ENCODE data around the gene POLDIP2. TPM values are rescaled to one million over a fixed set of nuclear protein-coding genes. Genes with fewer than 3 reads are reported as not detected.

POLDIP2 gene
- total and polyA plus RNA-seq, 10 of the 15 experiments (the other 5 are each of a cell fraction or from before 2014, with no cell fraction given): 22.8 to 196 (median 121) TPM

GRCh38 chr17:28363776-28364650, 6.7 kb upstream of the POLDIP2 start (continued):
- TF ChIP-seq IRF4 (IDR thresholded peaks at IDR 0.05; ENCODE audit: low read depth, low read length): no peak
- TF ChIP-seq RAD51 (IDR thresholded peaks at IDR 0.05): no peak

DNA sequence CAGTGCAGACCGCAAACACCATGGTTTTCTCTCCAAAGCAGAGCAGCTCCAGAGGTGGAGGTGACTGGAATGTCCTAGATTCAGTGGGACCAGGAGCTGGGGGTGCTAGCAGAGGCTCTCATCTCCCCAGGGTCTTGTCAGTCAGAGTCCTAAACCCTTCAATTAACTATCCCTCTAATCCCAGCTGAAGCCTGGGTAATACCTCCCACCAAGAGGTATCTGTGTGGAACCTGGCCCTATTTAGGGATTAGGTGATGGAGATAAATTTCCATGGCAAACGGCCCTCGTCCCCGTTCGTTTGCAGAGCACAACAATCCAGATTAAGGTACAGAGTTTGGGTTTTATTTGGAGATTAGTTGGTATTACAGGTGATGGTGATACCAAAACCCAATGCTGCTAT, 5.9 kb upstream of the POLDIP2 start:
- 99% methylated on average over 5 of the region's 5 CpGs for WGBS (ENCODE audit: insufficient coverage, insufficient replicate concordance, low lambda C conversion rate, missing lambda C conversion rate)
- RAD21 ChIA-PET (ENCODE audit: unreplicated experiment): no interaction called here
- ATAC-seq: no peak
- DNase-seq (ENCODE audit: low read depth, low spot score): no peak
- FAIRE-seq: no peak
- in situ Hi-C loops (cut with MboI) (no loop called here), intact Hi-C loops (cut with micrococcal nuclease; ENCODE audit: unreplicated experiment) (no loop called here)
- BruUV-seq (replicated peaks): no TSS peak
- no peak overlapping the region for H3K9ac ChIP-seq (ENCODE audit: control insufficient read depth, insufficient read depth, low read length)
- H2AFZ ChIP-seq (ENCODE audit: control insufficient read depth, low read depth, low read length): no peak overlapping the region
- POLR2A ChIA-PET: no interaction called here
- H3K79me2 ChIP-seq (ENCODE audit: control insufficient read depth, insufficient read depth, low read length): peaks cover 4% of the 10 kb centered on the region
- H3K9me3 ChIP-seq (replicated peaks; ENCODE audit: control insufficient read depth, insufficient read depth, low read length): no peaks in the 10 kb centered on the region
- CTCF ChIA-PET: interaction anchor here (1.4 kb wide), 1 partner anchor 53 kb away, joined by 5 read pairs; no protein-coding TSS in a partner anchor
- no peak for TF ChIP-seq CBFB (IDR thresholded peaks at IDR 0.05; ENCODE audit: low read depth)
- no peak for TF ChIP-seq SUZ12 (IDR thresholded peaks at IDR 0.05; ENCODE audit: unreplicated experiment)
- no peak for TF ChIP-seq SMAD5 (IDR thresholded peaks at IDR 0.05; ENCODE audit: low read depth)
- TF ChIP-seq, protein P1, sequence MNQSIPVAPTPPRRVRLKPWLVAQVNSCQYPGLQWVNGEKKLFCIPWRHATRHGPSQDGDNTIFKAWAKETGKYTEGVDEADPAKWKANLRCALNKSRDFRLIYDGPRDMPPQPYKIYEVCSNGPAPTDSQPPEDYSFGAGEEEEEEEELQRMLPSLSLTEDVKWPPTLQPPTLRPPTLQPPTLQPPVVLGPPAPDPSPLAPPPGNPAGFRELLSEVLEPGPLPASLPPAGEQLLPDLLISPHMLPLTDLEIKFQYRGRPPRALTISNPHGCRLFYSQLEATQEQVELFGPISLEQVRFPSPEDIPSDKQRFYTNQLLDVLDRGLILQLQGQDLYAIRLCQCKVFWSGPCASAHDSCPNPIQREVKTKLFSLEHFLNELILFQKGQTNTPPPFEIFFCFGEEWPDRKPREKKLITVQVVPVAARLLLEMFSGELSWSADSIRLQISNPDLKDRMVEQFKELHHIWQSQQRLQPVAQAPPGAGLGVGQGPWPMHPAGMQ (IDR thresholded peaks at IDR 0.05; ENCODE audit: borderline replicate concordance): no peak
- no peak for TF ChIP-seq CBX5 (IDR thresholded peaks at IDR 0.05; ENCODE audit: low read depth)
- no peak for TF ChIP-seq CBX3 (IDR thresholded peaks at IDR 0.05; ENCODE audit: borderline replicate concordance, low read depth)
- TF ChIP-seq SKIL (IDR thresholded peaks at IDR 0.05; ENCODE audit: low read depth, poor library complexity, severe bottlenecking): no peak
- no peak for TF ChIP-seq ZBED1 (IDR thresholded peaks at IDR 0.05; ENCODE audit: borderline replicate concordance)
- TF ChIP-seq IKZF1 (conservative IDR thresholded peaks at IDR 0.05): no peak
- TF ChIP-seq, protein P2, sequence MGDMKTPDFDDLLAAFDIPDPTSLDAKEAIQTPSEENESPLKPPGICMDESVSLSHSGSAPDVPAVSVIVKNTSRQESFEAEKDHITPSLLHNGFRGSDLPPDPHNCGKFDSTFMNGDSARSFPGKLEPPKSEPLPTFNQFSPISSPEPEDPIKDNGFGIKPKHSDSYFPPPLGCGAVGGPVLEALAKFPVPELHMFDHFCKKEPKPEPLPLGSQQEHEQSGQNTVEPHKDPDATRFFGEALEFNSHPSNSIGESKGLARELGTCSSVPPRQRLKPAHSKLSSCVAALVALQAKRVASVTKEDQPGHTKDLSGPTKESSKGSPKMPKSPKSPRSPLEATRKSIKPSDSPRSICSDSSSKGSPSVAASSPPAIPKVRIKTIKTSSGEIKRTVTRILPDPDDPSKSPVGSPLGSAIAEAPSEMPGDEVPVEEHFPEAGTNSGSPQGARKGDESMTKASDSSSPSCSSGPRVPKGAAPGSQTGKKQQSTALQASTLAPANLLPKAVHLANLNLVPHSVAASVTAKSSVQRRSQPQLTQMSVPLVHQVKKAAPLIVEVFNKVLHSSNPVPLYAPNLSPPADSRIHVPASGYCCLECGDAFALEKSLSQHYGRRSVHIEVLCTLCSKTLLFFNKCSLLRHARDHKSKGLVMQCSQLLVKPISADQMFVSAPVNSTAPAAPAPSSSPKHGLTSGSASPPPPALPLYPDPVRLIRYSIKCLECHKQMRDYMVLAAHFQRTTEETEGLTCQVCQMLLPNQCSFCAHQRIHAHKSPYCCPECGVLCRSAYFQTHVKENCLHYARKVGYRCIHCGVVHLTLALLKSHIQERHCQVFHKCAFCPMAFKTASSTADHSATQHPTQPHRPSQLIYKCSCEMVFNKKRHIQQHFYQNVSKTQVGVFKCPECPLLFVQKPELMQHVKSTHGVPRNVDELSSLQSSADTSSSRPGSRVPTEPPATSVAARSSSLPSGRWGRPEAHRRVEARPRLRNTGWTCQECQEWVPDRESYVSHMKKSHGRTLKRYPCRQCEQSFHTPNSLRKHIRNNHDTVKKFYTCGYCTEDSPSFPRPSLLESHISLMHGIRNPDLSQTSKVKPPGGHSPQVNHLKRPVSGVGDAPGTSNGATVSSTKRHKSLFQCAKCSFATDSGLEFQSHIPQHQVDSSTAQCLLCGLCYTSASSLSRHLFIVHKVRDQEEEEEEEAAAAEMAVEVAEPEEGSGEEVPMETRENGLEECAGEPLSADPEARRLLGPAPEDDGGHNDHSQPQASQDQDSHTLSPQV (IDR thresholded peaks at IDR 0.05): no peak
- H3K4me1 ChIP-seq (ENCODE audit: control insufficient read depth, insufficient read depth, low read length): peaks cover 2% of the 10 kb centered on the region; the same call in 1 of the 2 replicates
- H3K4me3 ChIP-seq: no peak overlapping the region
- H4K20me1 ChIP-seq (ENCODE audit: control insufficient read depth, insufficient read depth): no peaks in the 10 kb centered on the region
- H3K36me3 ChIP-seq (ENCODE audit: control insufficient read depth in 2 of 2, insufficient read depth in 2 of 2, low read length in 1 of 2): peaks cover 2 to 9% of the 10 kb centered on the region in 2 experiments; a peak in 3 of 4 replicates
- SMC1A ChIA-PET (ENCODE audit: uncharacterized antibody, unreplicated experiment): no interaction called here
- no peaks in the 10 kb centered on the region for H3K27me3 ChIP-seq (replicated peaks in 1 of 2; ENCODE audit: control insufficient read depth in 2 of 2, insufficient read depth in 2 of 2, low read length in 1 of 2)
- no peak overlapping the region for H3K27ac ChIP-seq (ENCODE audit: control insufficient read depth, insufficient read depth)
- H3K4me2 ChIP-seq (ENCODE audit: control insufficient read depth, insufficient read depth): no peak overlapping the region

Measured in GM12878 (cell line).